ENCODE results near the gene RNF207.

The RNF207 gene

DNA sequence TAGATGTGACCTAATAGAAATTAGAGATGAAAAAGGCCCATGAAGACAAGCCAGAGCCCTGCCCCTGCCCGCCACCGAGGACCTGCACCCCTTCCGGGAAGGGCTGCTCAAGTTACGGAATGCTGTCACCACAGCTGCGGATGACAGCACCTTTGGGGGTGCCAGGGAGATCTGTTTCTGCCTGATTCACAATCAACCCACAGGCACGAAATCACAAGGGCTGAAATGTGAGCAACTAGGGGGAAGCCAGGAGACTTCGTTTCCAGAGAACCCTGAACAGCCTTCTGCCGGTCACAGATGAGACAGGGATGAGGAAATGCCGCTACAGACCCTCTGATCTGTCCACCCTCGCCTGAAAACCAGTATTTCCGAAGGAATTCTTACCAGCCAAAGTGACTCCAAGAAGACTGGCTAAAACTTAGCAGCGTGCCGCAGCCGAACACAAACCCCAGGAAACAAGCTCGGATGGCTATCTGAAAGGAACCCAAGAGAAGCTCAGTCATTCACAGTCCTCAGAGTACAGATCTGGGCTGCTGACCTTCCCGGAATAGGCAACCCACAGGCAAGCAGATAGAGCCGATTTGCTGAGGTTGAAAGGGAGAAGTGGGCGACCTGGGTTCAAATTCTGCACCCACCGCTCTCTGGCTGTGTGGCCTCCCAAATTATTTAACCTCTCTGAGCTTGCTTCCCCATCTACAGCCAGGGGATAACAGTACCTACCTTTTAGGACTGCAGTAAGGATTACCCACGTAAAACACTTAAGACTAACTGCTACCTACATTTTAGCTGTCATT lies 28.8 kb downstream of the RNF207 start:
- no peak for DNase-seq (ENCODE audit: low read depth in 2 of 2)

- DNase-seq (ENCODE audit: low read depth in 2 of 2), result no peak
Measured at GRCh38 chr1:6235296-6235677, 29.4 kb downstream of the RNF207 start.

- DNase-seq (ENCODE audit: low read depth in 2 of 2), result no peak
Measured at GRCh38 chr1:6237093-6237492, 31.2 kb downstream of the RNF207 start.

DNA sequence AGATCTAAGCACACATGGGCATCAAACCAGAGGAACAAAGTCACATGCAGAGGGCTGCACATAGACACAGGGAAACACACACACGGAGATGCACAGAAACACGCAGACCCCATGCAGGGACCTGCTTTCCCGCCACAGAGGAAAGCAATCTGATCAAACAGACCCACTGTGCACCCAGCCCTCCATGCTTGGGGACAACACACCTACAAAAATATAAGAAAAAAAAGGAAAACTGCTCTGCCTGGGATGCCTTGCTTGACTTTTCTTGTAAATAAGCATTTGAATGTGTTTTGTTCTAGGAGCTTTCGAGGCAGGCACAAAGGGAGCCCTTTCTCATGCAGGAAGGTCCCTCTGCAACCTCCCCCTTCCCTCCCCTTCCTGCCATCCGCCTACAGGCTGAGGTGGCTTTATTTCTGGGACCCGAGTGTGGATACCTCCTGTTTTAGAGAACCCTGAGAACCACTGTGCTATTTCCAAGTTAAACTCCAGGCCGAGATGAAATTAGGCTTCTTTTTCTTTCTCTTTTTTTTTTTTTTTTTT lies 33.4 kb downstream of the RNF207 start:
- DNase-seq (ENCODE audit: low read depth in 2 of 2), result no peak

DNA sequence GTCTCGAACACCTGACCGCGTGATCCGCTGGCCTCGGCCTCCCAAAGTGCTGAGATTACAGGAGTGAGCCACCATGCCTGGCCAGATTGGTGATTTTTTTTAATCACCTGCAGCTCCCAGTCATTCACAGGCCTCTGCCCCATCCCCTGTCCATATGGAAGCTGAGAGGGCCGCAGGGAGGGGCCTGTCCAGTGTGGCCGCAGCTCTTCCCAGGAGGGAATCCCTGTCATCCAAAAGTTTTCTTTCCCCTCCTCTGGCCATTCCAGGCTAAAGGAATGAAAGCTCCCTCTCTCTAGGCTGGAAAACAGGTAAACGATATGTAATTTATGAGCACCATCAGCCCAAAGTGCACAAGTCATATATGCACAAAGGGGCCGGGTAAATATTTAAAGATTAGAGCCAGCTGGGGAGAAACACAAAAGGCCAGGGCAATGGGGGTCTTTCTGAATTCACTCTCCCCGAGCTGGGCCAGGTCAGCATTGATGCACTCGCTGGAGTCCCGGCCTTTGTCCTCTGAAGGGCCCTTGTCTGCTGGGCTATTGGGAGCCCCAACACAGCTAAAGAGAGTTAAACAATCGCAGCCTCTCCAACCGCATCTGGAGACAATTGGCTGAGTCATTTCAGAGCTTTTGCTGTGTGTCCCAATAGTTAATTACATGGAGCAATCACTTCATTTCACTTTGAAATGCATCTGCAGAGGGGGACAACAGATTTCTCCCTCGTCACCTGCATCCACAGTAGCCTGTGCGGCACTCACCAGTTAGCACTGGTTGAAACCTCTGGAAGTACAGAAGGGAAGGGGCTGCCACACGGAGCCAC lies 34.2 kb downstream of the RNF207 start:
- no peak for DNase-seq (ENCODE audit: low read depth in 2 of 2)

- no peak for DNase-seq (ENCODE audit: low read depth in 2 of 2)
Measured at GRCh38 chr1:6241107-6241886, 35.4 kb downstream of the RNF207 start.

GRCh38 chr1:6241887-6242740 lies 36.2 kb downstream of the RNF207 start:
- no peak for DNase-seq (ENCODE audit: low read depth in 2 of 2)

DNA sequence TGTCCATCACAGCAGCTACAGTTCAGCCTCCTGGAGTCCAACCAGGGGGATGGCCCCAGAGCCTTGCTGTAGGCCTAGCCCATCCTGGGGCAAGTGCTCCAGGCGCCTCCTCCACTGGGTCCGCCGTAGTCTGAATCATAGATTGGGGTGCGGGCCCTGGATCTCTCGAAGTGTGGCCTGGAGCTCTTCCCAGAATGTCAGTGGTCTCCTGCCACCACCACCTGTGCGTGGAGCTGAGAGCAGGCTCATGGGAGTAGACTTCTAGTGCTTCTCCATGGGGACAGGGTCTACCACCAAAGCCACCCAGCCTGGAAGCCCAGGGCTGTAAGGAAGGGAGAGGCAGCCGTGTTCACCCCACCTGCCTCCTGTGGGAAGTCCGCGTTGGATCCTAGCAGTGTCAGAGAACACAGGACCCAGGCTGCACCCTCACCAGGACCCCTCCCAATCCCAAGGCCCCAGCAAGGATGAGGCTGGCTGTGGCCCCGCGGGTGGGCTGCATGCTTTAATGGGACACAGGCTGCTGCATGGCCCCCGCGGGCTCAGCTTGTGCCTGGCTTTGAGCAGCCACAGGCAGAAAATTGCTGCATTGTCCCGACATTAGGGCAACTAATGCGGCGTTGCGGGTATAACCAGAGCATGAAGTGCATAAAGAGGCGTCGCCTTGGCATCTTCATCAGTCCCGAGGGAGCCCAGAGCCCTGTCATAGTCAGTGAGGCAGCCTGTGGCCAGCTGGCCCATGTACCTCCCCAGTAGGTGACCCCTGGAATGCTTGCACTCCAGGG lies 37.3 kb downstream of the RNF207 start:
- DNase-seq (ENCODE audit: low read depth in 2 of 2), result no peak

- DNase-seq (ENCODE audit: low read depth in 2 of 2), result no peak
Measured at GRCh38 chr1:6243993-6244392, 38.1 kb downstream of the RNF207 start, which contains the start of gene HES3. Gene HES3 (plus strand): TSS chr1:6244179. CDS start chr1:6244366, 187 bp downstream.

GRCh38 chr1:6244401-6245049 lies 38.6 kb downstream of the RNF207 start:
- no peak for DNase-seq (ENCODE audit: low read depth in 2 of 2)

DNA sequence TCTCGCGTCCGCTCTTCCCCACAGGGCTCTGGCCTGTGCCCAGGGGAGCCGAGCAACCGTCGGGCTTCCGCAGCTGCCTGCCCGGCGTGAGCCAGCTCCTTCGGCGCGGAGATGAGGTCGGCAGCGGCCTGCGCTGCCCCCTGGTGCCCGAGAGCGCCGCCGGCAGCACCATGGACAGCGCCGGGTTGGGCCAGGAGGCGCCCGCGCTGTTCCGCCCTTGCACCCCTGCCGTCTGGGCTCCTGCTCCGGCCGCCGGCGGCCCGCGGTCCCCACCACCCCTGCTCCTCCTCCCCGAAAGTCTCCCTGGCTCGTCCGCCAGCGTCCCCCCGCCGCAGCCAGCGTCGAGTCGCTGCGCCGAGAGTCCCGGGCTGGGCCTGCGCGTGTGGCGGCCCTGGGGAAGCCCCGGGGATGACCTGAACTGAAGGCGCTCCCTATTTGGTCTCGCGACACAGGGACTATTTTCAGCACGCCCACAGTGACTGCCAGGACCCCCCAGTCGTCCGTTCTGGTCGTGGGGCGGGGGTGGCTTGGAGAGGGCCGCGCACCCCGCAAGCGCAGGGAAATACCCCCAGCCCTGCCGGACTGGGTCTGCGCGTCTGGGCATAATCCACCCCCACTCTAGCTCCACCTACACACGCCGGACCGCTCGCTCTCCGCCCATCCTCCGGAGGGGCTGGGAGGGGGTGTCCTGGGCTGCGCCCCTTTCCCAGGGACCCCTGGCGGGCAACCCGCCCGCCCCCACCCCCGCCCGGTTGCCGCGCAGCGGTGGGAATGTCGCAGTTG lies 39.4 kb downstream of the RNF207 start:
- peak; percentile 66 to 67 for DNase-seq (ENCODE audit: low read depth in 2 of 2)

DNA sequence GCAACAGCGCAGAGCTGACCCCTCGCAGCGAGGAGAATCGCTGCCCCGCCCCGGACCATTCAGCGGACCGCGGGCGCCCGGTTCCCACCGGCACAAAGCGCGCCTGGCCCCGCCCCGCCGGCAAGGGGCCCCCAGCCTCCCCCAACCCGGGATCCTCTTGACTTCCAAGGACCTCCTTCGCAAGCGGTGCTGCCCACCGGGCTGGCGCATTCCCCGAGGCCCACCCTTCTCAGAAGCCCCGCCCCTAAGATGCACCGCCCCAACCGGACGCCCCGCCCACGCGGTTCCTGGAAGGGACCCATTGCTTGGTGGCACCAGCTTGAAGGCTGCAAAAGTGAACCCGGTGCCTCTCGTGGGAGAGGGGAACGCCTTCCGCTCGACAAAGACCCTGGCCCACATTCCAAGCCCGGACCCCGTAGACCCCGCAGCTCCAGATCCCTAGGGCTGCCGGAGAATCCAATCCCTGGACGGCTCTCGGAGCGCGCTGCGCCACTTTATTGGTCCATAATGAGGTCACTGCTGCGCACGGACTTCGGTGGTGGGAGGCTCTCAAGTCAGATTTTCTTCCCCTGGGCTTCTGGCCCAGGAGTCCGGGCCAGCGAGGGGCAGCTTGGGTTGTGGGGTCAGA lies 40.1 kb downstream of the RNF207 start:
- peak; percentile 44 to 54 for DNase-seq (ENCODE audit: low read depth in 2 of 2)

DNA sequence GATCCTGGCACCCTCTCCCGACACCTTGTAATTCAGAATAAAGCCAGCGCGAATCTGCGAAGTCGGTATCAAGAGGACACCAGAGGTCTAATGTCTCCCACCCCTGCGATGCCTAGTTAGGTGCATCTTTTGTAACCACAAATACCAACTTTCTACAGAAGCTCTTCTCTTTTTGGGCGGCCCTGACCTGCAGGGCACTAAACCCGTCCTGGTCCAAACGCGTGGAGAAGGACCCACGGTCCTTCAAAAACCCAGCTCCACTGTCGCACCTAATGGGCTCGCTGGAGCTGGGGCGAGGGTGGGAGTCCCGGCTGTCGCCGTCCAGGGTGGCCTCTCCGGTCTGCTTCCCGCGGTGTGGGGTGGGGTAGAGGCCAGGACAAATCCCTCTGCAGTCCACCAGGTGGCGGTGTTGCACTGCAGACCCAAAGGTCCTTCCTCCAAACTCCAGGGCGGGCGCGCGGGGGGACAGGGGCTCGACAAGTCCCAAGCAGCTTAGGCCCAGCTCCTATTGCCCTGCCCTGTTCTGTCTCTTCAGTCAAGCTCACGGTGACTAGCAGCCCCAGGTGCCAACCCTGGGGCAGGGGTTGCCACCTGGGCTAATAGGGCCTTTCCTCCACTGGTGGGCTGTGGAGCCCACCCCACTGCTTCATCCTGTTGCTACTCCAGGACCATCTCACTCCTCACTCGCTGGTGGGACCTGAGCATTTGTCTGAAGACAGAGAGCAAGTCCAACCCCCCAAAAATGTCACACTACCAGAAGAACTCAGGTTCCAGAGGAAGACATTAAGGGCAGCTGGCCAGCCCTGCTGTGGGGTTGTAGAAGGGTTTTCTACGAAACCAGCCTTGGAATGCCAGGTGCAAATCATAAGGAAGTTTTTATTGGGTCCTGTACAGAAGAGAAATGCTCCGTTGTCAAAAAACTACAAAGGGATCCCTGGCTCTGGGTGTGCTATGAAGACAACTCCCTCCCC lies 40.9 kb downstream of the RNF207 start:
- peak; percentile 60 to 62 for DNase-seq (ENCODE audit: low read depth in 2 of 2)

DNA sequence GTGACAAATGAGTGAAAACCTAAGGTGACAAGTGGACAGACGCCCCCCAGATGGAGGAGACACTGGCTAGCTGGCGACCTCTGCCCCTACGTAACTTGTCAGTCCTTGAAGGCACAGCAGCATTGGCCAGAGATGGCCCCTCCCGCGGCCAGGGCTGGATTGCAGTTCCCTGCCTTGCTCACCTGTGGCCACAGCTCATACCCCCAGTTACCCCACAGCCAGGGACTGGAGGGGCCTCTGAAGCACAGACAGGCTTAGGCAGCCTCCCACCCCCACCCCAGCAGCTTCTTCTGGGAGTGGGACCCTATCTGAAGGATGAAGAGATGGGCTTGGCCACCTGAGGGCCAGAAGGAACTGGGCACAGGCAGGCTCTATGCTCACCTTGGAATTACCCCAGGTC lies 41.7 kb downstream of the RNF207 start:
- no peak for DNase-seq (ENCODE audit: low read depth in 2 of 2)

DNA sequence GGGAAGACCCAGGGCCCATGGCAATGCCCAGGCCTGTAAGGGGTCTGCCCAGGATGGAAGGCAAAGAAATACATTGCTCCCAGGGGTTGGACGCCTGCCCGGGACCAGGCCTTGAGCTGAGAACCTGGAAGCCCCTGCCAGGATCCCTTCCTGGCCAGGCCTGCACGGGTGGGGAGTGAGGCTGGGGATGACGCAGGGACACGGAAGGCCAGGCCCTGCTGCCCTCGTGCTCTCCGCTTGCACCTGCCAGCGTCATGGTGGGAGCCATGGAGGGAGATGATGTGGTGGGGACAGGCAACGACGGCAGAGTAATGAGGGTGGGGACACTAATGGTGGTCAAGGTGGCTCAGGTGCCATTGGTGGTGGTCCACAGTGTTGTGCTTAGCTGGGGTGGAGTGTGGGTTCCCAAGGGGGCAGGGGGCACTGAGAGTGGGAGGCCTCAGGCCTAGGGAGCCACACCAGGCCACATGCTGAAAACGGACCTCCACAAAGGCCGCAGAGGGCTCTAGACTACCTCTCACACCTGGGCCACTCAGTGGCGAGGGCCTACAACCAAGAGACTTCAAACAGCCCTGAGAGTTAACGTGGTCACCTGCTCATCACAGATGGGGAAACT lies 42.4 kb downstream of the RNF207 start:
- DNase-seq (ENCODE audit: low read depth in 2 of 2), result no peak

DNA sequence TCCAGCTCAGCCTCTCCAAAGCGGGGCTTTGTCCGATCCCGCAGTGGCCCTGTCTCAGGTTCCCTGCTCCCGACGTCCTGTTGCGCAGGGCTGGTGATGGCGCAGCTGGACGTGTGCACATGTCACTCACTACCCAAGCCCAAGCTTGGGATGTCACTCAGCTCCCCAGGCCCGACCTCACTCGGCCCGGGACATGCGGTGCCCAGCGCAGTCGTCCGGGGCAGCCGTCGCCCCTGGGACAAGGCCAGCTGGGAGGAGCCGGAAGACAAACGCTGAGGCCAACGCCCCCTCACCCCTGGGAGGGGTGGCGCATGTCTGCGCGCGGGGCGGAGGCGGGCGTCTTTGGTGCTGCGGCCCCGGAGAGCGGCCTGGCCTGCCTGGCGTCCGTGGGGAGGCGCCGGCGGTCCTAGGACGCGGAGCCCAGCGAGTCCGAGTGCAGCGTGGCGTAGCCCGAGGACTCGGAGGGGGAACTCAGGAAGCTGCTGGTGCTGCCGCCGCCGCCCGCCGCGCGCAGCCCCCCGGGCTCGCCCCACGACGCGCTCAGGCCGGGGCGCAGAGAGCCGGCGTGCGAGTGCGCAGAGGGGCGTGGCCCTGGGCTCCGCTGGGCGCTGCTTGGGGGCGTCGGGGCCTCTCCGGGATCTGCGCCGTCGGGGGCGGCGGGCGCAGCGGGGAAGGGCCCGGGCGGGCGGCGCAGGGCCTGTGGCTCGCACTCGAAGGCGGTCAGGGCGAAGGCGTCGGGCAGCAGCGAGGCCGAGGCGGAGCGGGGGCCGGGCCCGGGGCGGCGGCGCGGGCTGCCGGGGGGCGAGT lies 43.2 kb downstream of the RNF207 start:
- no peak for DNase-seq (ENCODE audit: low read depth in 2 of 2)
